Cerebellar nuclear complex (tissue), 1 donor: Measurements from ENCODE around the gene PCYT2.
"Not testable (repeated sequence)": the region's sequence is repeated elsewhere in the genome, so short reads cannot be mapped to it uniquely, and the experiment has no call there.

Experiments
- DNase-seq, 2 experiments: peaks; one replicate each; lab custom pipeline; 2025; lab: John Stamatoyannopoulos, UW

The PCYT2 gene

GRCh38 chr17:81927152-81927652 lies 16.0 kb upstream of the PCYT2 start:
- DNase-seq = no peak

GRCh38 chr17:81926451-81927151 lies 15.4 kb upstream of the PCYT2 start:
- no peak for DNase-seq

- no peak for DNase-seq
Observed at GRCh38 chr17:81925860-81926450, 14.8 kb upstream of the PCYT2 start.

GRCh38 chr17:81924557-81925532 lies 13.6 kb upstream of the PCYT2 start:
- DNase-seq = no peak

- DNase-seq = no peak
Observed at GRCh38 chr17:81923302-81924260, 12.4 kb upstream of the PCYT2 start.

GRCh38 chr17:81922566-81923301 lies 11.5 kb upstream of the PCYT2 start:
- no peak for DNase-seq

GRCh38 chr17:81921996-81922565 lies 10.9 kb upstream of the PCYT2 start:
- no peak for DNase-seq

- no peak for DNase-seq
Observed at GRCh38 chr17:81921537-81921862, 10.3 kb upstream of the PCYT2 start.

- DNase-seq = no peak
Observed at GRCh38 chr17:81920612-81921536, 9.7 kb upstream of the PCYT2 start.

- no peak for DNase-seq
Observed at GRCh38 chr17:81918832-81919545, 7.8 kb upstream of the PCYT2 start.

GRCh38 chr17:81918333-81918669 lies 7.1 kb upstream of the PCYT2 start:
- DNase-seq = not testable (repeated sequence)

- peak in 1 of 2 experiments; percentile 68 for DNase-seq
Observed at GRCh38 chr17:81917565-81918332, 6.5 kb upstream of the PCYT2 start, which contains the start of gene SIRT7. TSS of gene SIRT7 (minus strand) at chr17:81918176. CDS start at chr17:81918131, 45 bp downstream.

- DNase-seq = no peak
Observed at GRCh38 chr17:81916234-81917001, 5.2 kb upstream of the PCYT2 start.

GRCh38 chr17:81915331-81915730 lies 4.1 kb upstream of the PCYT2 start:
- DNase-seq = no peak

GRCh38 chr17:81914103-81914850 lies 3.1 kb upstream of the PCYT2 start:
- no peak for DNase-seq

GRCh38 chr17:81913394-81914102 lies 2.3 kb upstream of the PCYT2 start:
- DNase-seq = no peak
